Keratinocyte (primary cell): ENCODE data around the gene VEZF1. TPM values are rescaled to one million over a fixed set of nuclear protein-coding genes. Genes with fewer than 3 reads are reported as not detected.

ENCODE experiments used
- DNase-seq: peaks from one replicate; pipeline ENCODE4 v3.0.0-alpha.2; 2011; ENCODE audit warnings: low read depth, missing footprints, low spot score
- FAIRE-seq: peaks from 2 replicates; lab custom pipeline; 2011; peaks lifted over from hg19 to GRCh38; lab: Jason Lieb, UNC
- H2AFZ ChIP-seq: 2 replicates; pipeline ENCODE4 v1.6.0; 2012; ENCODE audit warnings: low read length, control low read depth, inconsistent platforms; ENCODE audit not compliant: control insufficient read depth
- H3K27ac ChIP-seq: 2 replicates; pipeline ENCODE4 v1.5.1; 2011; ENCODE audit warnings: low read length; ENCODE audit not compliant: control insufficient read depth, insufficient read depth
- H3K27me3 ChIP-seq: 3 replicates; pipeline ENCODE4 v1.6.0; 2011; ENCODE audit warnings: low read length; ENCODE audit not compliant: control insufficient read depth, insufficient read depth; ENCODE audit errors: extremely low read depth
- H3K36me3 ChIP-seq, 2 experiments: 2 replicates in 1 of 2; 3 replicates in 1 of 2; pipeline ENCODE4 v1.5.1; 2011; ENCODE audit warnings: low read length in 2 of 2, mild to moderate bottlenecking in 1 of 2; ENCODE audit not compliant: control insufficient read depth in 2 of 2, insufficient read depth in 2 of 2; ENCODE audit errors: extremely low read depth in 1 of 2
- H3K4me1 ChIP-seq: 3 replicates; pipeline ENCODE4 v1.5.1; 2011; ENCODE audit warnings: low read length; ENCODE audit not compliant: control insufficient read depth, insufficient read depth; ENCODE audit errors: extremely low read depth
- H3K4me2 ChIP-seq: 3 replicates; pipeline ENCODE4 v1.6.0; 2011; ENCODE audit warnings: low read depth, low read length; ENCODE audit not compliant: control insufficient read depth, insufficient read depth; ENCODE audit errors: extremely low read depth
- H3K4me3 ChIP-seq, 3 experiments: fragments of 200-600 bp in 1 of 3; sonication (generic) in 1 of 3; 2 replicates in 2 of 3; 3 replicates in 1 of 3; pipeline ENCODE4 v1.5.1; 2011 to 2016; ENCODE audit warnings: low read length in 3 of 3, mild to moderate bottlenecking in 3 of 3, control low read depth in 2 of 3, inconsistent platforms in 1 of 3, low read depth in 1 of 3, mixed read lengths in 1 of 3, mixed run types in 1 of 3, moderate library complexity in 1 of 3; ENCODE audit not compliant: control insufficient read depth in 2 of 3, insufficient read depth in 2 of 3; ENCODE audit errors: extremely low read depth in 1 of 3
- H3K79me2 ChIP-seq: 2 replicates; pipeline ENCODE4 v1.6.0; 2012; ENCODE audit warnings: low read length; ENCODE audit not compliant: control insufficient read depth, insufficient read depth
- H3K9ac ChIP-seq: 3 replicates; pipeline ENCODE4 v1.6.0; 2011; ENCODE audit warnings: low read length; ENCODE audit not compliant: control insufficient read depth, insufficient read depth; ENCODE audit errors: extremely low read depth
- H3K9me1 ChIP-seq: 3 replicates; pipeline ENCODE4 v1.6.0; 2011; ENCODE audit warnings: low read length; ENCODE audit not compliant: control insufficient read depth, insufficient read depth; ENCODE audit errors: extremely low read depth
- H3K9me3 ChIP-seq: 2 replicates; pipeline ENCODE4 v1.5.1; 2012; ENCODE audit warnings: low read depth, low read length; ENCODE audit not compliant: control insufficient read depth
- H4K20me1 ChIP-seq: 3 replicates; pipeline ENCODE4 v1.6.0; 2011; ENCODE audit warnings: low read length; ENCODE audit not compliant: control insufficient read depth, insufficient read depth; ENCODE audit errors: extremely low read depth
- CTCF ChIP-seq, 3 experiments: IDR thresholded peaks in 1 of 3; conservative IDR thresholded peaks in 1 of 3; optimal IDR thresholded peaks in 1 of 3; 2 replicates in 2 of 3; 3 replicates in 1 of 3; pipeline versions ENCODE3 to v1.5.1; 2011; ENCODE audit warnings: low read length in 3 of 3, mild to moderate bottlenecking in 3 of 3, moderate library complexity in 2 of 3, control low read depth in 1 of 3, inconsistent platforms in 1 of 3; ENCODE audit not compliant: insufficient read depth in 2 of 3; ENCODE audit errors: extremely low read depth in 1 of 3
- EZH2 ChIP-seq: IDR thresholded peaks from one replicate; pipeline ENCODE4 v1.6.1; 2012; ENCODE audit warnings: inconsistent platforms, mild to moderate bottlenecking, low read length, moderate library complexity
- dilution Hi-C: fragments of 300-500 bp; cut with MboI; formaldehyde crosslinking; loops from one replicate; pipeline ENCODE4 v1.7.0; 2020; ENCODE audit warnings: low sequenced_read_pairs; ENCODE audit not compliant: extremely low pct_ligation_motif_present
- polyA plus RNA-seq, 5 experiments: library from polyadenylated mRNA; depleted of rRNA in 3 of 5; stranded (reverse) in 3 of 5; stranded (forward) in 1 of 5; unstranded in 1 of 5; fragments of >200 nt; gene quantifications; 1 replicate in 1 of 5; 2 replicates in 3 of 5; 3 replicates in 1 of 5; pipeline versions ENCODE4 v1.2.1 to v1.2.3, GENCODE V29; 2011 to 2012; ENCODE audit warnings: missing spikeins in 2 of 5, low read depth in 1 of 5, low replicate concordance in 1 of 5

Gene VEZF1
- polyA plus RNA-seq, 1 donor (not counting 4 experiments of a cell fraction or from before 2014, with no cell fraction given) = 22.8 TPM

DNA sequence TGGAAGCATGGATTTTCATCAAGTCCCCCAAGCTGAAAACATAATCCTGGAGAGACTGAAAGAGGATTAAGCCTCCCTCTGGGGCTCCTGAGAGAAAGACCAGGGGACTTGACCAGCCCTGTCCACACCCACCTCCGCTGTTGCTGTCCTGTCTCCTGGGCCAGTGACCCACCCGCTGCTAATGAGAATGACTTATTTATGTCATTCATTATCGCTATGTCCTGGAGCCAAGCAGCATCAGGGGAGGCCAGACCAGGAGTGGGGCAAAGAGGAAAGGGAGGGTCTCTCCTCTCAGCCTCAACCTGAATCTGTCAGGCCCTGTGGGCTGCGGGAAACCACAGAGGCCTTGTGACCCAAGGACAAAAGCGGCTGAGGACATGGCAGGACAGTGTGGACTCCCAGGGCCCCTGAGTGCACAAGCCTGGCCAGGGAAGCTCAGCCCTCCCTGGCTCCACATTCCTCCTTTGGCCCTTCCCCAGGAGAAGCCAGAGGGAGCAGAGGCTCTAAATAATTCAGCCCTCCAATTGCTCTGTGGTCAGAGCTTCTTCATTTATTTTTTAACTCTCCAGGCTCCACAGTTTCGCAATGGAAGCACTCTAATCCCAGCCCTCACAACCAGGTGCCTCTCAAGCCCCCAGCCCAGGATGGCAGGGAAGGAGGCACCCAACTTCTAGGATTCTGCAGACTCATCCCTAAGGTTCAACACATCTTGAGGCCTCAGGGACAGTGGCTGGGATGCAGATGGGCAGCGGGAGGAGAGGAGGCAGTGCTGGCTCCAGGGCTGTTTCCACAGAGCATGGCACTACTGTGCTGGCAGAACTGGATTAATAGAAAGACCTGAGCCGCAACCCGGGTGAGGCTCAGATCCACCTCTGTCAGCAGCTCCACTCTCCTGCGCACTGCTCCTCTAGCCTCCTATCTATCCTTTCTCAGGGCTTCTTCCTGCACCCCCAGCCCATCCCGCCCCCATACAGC is 51.9 kb downstream of the VEZF1 start:
- no peaks in the 10 kb centered on the region for H4K20me1 ChIP-seq
- no peak for FAIRE-seq
- no peaks in the 10 kb centered on the region for H3K9me3 ChIP-seq
- H3K4me3 ChIP-seq = no peak overlapping the region
- no peak for DNase-seq
- no peaks in the 10 kb centered on the region for H3K36me3 ChIP-seq
- no peak overlapping the region for H2AFZ ChIP-seq
- TF ChIP-seq CTCF (optimal IDR thresholded peaks at IDR 0.05 in 1 of 3, IDR thresholded peaks at IDR 0.05 in 1 of 3, conservative IDR thresholded peaks at IDR 0.05 in 1 of 3; ENCODE audit: extremely low read depth in 1 of 3, insufficient read depth in 2 of 3, low read length in 3 of 3) (no peak), EZH2 (no peak)
- peak overlapping the region; percentile 46 for H3K9ac ChIP-seq
- peaks cover 27% of the 10 kb centered on the region for H3K4me1 ChIP-seq
- H3K9me1 ChIP-seq = peaks cover 6% of the 10 kb centered on the region
- peaks cover 27% of the 10 kb centered on the region for H3K79me2 ChIP-seq
- peak overlapping the region; percentile 74 for H3K27ac ChIP-seq
- no peaks in the 10 kb centered on the region for H3K27me3 ChIP-seq
- dilution Hi-C loops = no loop called here
- H3K4me2 ChIP-seq = peak overlapping the region; percentile 25

DNA sequence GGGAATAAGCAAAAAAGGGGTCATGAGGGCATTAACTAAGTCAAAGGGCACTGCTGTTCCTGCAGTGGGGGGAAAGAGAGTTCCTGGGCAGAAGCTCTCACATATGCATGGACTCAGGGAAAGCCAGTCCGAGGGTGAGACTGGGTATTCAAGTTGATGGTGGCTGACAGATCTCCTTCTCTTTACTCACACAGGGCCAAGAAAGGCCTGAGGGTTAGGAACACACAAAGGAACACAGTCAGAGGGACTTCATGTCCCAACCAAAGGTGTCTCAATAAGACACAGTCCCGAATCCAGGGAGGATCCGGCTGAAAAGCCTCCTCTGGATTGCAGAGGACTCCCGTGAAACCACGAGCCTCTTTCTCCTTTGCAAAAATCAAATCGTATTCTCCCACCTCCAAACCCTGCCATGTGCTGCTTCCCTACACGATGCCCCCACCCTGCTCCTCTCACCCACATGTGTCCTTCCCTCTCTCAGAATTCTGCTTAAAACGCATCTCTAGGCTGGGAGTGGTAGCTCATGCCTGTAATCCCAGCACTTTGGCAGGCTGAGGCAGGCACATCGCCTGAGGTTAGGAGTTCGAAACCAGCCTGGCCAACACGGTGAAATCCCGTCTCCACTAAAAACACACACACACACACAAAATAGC is 56.4 kb downstream of the VEZF1 start:
- peaks cover 9% of the 10 kb centered on the region for H3K79me2 ChIP-seq

More for the DNA sequence above, 56.4 kb downstream of the VEZF1 start:
- H4K20me1 ChIP-seq = no peaks in the 10 kb centered on the region
- H3K4me3 ChIP-seq = no peak overlapping the region
- DNase-seq (no peak), FAIRE-seq (no peak)
- H3K9ac ChIP-seq = no peak overlapping the region
- H2AFZ ChIP-seq = no peak overlapping the region
- peaks cover 33% of the 10 kb centered on the region for H3K4me1 ChIP-seq
- dilution Hi-C loops = no loop called here
- H3K9me1 ChIP-seq = peaks cover 2% of the 10 kb centered on the region
- no peak overlapping the region for H3K27ac ChIP-seq
- H3K4me2 ChIP-seq = no peak overlapping the region
- TF ChIP-seq EZH2 = no peak
- TF ChIP-seq CTCF (optimal IDR thresholded peaks at IDR 0.05 in 1 of 3, IDR thresholded peaks at IDR 0.05 in 1 of 3, conservative IDR thresholded peaks at IDR 0.05 in 1 of 3; ENCODE audit: extremely low read depth in 1 of 3, insufficient read depth in 2 of 3, low read length in 3 of 3) = no peak
- no peaks in the 10 kb centered on the region for H3K9me3 ChIP-seq
- H3K36me3 ChIP-seq = no peaks in the 10 kb centered on the region
- no peaks in the 10 kb centered on the region for H3K27me3 ChIP-seq
